HuH-7.5 (cell line): Measurements from ENCODE around the gene KIT.
"Not testable (repeated sequence)": the region's sequence is repeated elsewhere in the genome, so short reads cannot be mapped to it uniquely, and the experiment has no call there.

ENCODE experiments used
- DNase-seq: peaks from one replicate; pipeline ENCODE4 v3.0.0; 2011; ENCODE audit warnings: low spot score

The KIT gene

GRCh38 chr4:54657551-54658251 is at the start of gene KIT:
KIT (plus strand) TSS chr4:54657957; CDS start chr4:54658015, 58 bp downstream.
- no peak for DNase-seq

- DNase-seq, result no peak
Measured at GRCh38 chr4:54609310-54609709, 48.4 kb upstream of the KIT start.

GRCh38 chr4:54614149-54614548 is 43.6 kb upstream of the KIT start:
- DNase-seq, result no peak

- DNase-seq, result no peak
Measured at GRCh38 chr4:54620773-54621172, 37.0 kb upstream of the KIT start.

GRCh38 chr4:54625391-54625790 is 32.4 kb upstream of the KIT start:
- DNase-seq, result no peak

- DNase-seq, result no peak
Measured at GRCh38 chr4:54626113-54626512, 31.6 kb upstream of the KIT start.

GRCh38 chr4:54632537-54632936 is 25.2 kb upstream of the KIT start:
- DNase-seq, result no peak

- DNase-seq, result not testable (repeated sequence)
Measured at GRCh38 chr4:54633102-54633740, 24.5 kb upstream of the KIT start.

GRCh38 chr4:54635318-54635717 is 22.4 kb upstream of the KIT start:
- no peak for DNase-seq

GRCh38 chr4:54637325-54637724 is 20.4 kb upstream of the KIT start:
- DNase-seq, result no peak

GRCh38 chr4:54641101-54641500 is 16.7 kb upstream of the KIT start:
- DNase-seq, result not testable (repeated sequence)

- no peak for DNase-seq
Measured at GRCh38 chr4:54643172-54643571, 14.6 kb upstream of the KIT start.

GRCh38 chr4:54643958-54644751 is 13.6 kb upstream of the KIT start:
- DNase-seq, result no peak

- DNase-seq, result no peak
Measured at GRCh38 chr4:54645830-54646229, 11.9 kb upstream of the KIT start.

GRCh38 chr4:54647070-54647469 is 10.7 kb upstream of the KIT start:
- no peak for DNase-seq

GRCh38 chr4:54651050-54651449 is 6.7 kb upstream of the KIT start:
- DNase-seq, result no peak

GRCh38 chr4:54654753-54655152 is 3.0 kb upstream of the KIT start:
- DNase-seq, result no peak

GRCh38 chr4:54657185-54657550 is 589 bp upstream of the KIT start:
- no peak for DNase-seq

- DNase-seq, result peak; percentile 56
Measured at GRCh38 chr4:54658252-54659093, 716 bp downstream of the KIT start.

- DNase-seq, result no peak
Measured at GRCh38 chr4:54659313-54659712, 1.6 kb downstream of the KIT start.

- no peak for DNase-seq
Measured at GRCh38 chr4:54659749-54660535, 2.2 kb downstream of the KIT start.
